ENCODE measurements around the gene IBSP.

DNA sequence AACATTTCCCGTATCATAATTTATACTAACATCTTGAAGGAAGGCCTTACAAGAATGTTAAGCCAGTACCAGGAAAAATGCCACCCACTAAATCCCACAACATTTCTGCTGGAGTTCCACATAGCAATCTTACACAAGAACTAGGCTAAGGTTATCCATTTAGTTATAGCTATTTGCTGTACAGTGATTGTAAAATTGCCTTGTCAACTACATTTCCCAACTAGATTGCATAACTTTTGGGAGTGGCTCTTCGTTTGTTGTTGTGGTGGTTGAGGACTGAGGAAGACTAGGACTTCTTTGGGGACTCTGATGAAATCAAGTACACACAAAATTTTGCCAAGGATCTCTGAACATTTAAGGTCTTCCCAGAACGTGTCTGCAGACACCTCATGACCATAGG is 8.0 kb downstream of the IBSP start:
- TF ChIP-seq POLR2AphosphoS5 (IDR thresholded peaks at IDR 0.05; ENCODE audit: low read depth, low read length) (no peak), POLR2A (IDR thresholded peaks at IDR 0.05; ENCODE audit: low read depth, low read length) (no peak)
